ENCODE data around the gene TSPAN18. TPM values are rescaled to one million over a fixed set of nuclear protein-coding genes. Genes with fewer than 3 reads are reported as not detected.

TSPAN18 gene
- total RNA-seq, 1 experiment from 2014 or later: 18.3 TPM

- ChIA-PET CTCF (interaction anchor here (2.2 kb wide), 1 partner anchor 10 kb away, joined by 13 read pairs; no protein-coding TSS in a partner anchor), RAD21 (ENCODE audit: low non-redundant PET in 1 of 2, low total read pairs in 2 of 2, uncharacterized antibody in 2 of 2, unreplicated experiment in 2 of 2) (no interaction called here), POLR2A (interaction anchor here (0.8 kb wide), 1 partner anchor 11 kb away, joined by 3 read pairs; no protein-coding TSS in a partner anchor)
- no peak overlapping the region for H3K9ac ChIP-seq (ENCODE audit: low read length)
- H3K9me3 ChIP-seq (ENCODE audit: control insufficient read depth in 1 of 2, insufficient read depth in 1 of 2, low read depth in 1 of 2, low read length in 2 of 2): no peaks in the 10 kb centered on the region
- H3K4me3 ChIP-seq (replicated peaks in 1 of 2; ENCODE audit: low read depth in 1 of 2, low read length in 2 of 2): no peak overlapping the region
- ATAC-seq: no peak
- H2AFZ ChIP-seq (ENCODE audit: low read depth, low read length, poor library complexity, severe bottlenecking): no peak overlapping the region
- no TSS peak for BruUV-seq (replicated peaks)
- peak overlapping the region; percentile 33; the same call in 1 of the 2 replicates for H3K27ac ChIP-seq (ENCODE audit: low read depth, low read length)
- H4K20me1 ChIP-seq (ENCODE audit: insufficient read depth): no peaks in the 10 kb centered on the region
- intact Hi-C loops (cut with micrococcal nuclease): no loop called here
- no peak for DNase-seq (ENCODE audit: low read depth, low spot score)
- no peak for TF ChIP-seq SP1 (IDR thresholded peaks at IDR 0.05; ENCODE audit: low read depth)
- TF ChIP-seq POLR2A (IDR thresholded peaks at IDR 0.05; ENCODE audit: borderline replicate concordance, extremely low read depth, insufficient read depth, insufficient read length): no peak
- H3K9me2 ChIP-seq (ENCODE audit: insufficient read depth): no peaks in the 10 kb centered on the region
- H3K4me2 ChIP-seq (ENCODE audit: low read length): no peak overlapping the region
- no peaks in the 10 kb centered on the region for H3K27me3 ChIP-seq (ENCODE audit: insufficient read depth, low read length)
- H3K79me2 ChIP-seq (ENCODE audit: insufficient read depth, low read length): no peaks in the 10 kb centered on the region
- no peaks in the 10 kb centered on the region for H3K36me3 ChIP-seq (ENCODE audit: control insufficient read depth in 1 of 2, insufficient read depth in 2 of 2, low read length in 2 of 2)
- peaks cover 0 to under 1% of the 10 kb centered on the region in 2 experiments; a peak in 2 of 4 replicates for H3K4me1 ChIP-seq (ENCODE audit: control insufficient read depth in 1 of 2, insufficient read depth in 2 of 2, low read length in 2 of 2)
Observed at GRCh38 chr11:44766112-44766971, 39.6 kb downstream of the TSPAN18 start.

DNA sequence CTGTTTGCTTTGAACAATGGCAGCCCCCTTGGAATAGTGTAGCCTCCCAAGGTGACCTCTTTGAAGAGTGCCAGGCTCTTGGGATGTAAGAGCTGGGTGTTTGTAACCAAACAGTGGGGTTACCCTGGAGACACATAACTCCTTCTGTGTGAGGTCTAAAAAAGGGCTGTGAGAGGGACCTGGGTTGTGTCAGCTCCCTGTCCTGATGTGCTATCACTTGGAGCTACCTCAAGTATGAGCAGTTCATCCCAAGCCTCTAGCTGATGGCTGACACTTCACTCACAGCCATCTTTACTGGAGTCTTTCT, 40.2 kb downstream of the TSPAN18 start:
- no peaks in the 10 kb centered on the region for H3K79me2 ChIP-seq (ENCODE audit: insufficient read depth, low read length)
- H2AFZ ChIP-seq (ENCODE audit: low read depth, low read length, poor library complexity, severe bottlenecking): no peak overlapping the region
- H3K36me3 ChIP-seq (ENCODE audit: control insufficient read depth in 1 of 2, insufficient read depth in 2 of 2, low read length in 2 of 2): no peaks in the 10 kb centered on the region
- DNase-seq (ENCODE audit: low read depth, low spot score) (no peak), ATAC-seq (no peak)
- H3K4me3 ChIP-seq (replicated peaks in 1 of 2; ENCODE audit: low read depth in 1 of 2, low read length in 2 of 2): no peak overlapping the region
- no peaks in the 10 kb centered on the region for H4K20me1 ChIP-seq (ENCODE audit: insufficient read depth)
- BruUV-seq (replicated peaks): no TSS peak
- ChIA-PET RAD21 (ENCODE audit: low non-redundant PET in 1 of 2, low total read pairs in 2 of 2, uncharacterized antibody in 2 of 2, unreplicated experiment in 2 of 2) (no interaction called here), CTCF (interaction anchor here (2.2 kb wide), 1 partner anchor 9 kb away, joined by 13 read pairs; no protein-coding TSS in a partner anchor), POLR2A (interaction anchor here (0.8 kb wide), 1 partner anchor 10 kb away, joined by 3 read pairs; no protein-coding TSS in a partner anchor)
- no peak overlapping the region for H3K27ac ChIP-seq (ENCODE audit: low read depth, low read length)
- no peak overlapping the region for H3K4me2 ChIP-seq (ENCODE audit: low read length)
- H3K9me2 ChIP-seq (ENCODE audit: insufficient read depth): no peaks in the 10 kb centered on the region
- no peak for TF ChIP-seq RAD21 (IDR thresholded peaks at IDR 0.05; ENCODE audit: low read depth)
- TF ChIP-seq ZNF274 (IDR thresholded peaks at IDR 0.05; ENCODE audit: low read depth, low read length): no peak
- TF ChIP-seq, protein P1, sequence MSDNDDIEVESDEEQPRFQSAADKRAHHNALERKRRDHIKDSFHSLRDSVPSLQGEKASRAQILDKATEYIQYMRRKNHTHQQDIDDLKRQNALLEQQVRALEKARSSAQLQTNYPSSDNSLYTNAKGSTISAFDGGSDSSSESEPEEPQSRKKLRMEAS (IDR thresholded peaks at IDR 0.05): no peak
- TF ChIP-seq CBX3 (IDR thresholded peaks at IDR 0.05; ENCODE audit: low read depth): no peak
- no peak for TF ChIP-seq EZH2 (IDR thresholded peaks at IDR 0.05)
- TF ChIP-seq JUND (IDR thresholded peaks at IDR 0.05): no peak
- TF ChIP-seq EGR1 (IDR thresholded peaks at IDR 0.05; ENCODE audit: low read depth): no peak
- no peak for TF ChIP-seq EZH2phosphoT487 (IDR thresholded peaks at IDR 0.05; ENCODE audit: borderline replicate concordance)
- TF ChIP-seq TCF7L2 (IDR thresholded peaks at IDR 0.05; ENCODE audit: borderline replicate concordance, extremely low read depth, insufficient read depth, insufficient read length): no peak
- no peak for TF ChIP-seq SIN3A (IDR thresholded peaks at IDR 0.05; ENCODE audit: low read depth)
- H3K4me1 ChIP-seq (ENCODE audit: control insufficient read depth in 1 of 2, insufficient read depth in 2 of 2, low read length in 2 of 2): no peaks in the 10 kb centered on the region; a peak in 1 of 4 replicates
- H3K27me3 ChIP-seq (ENCODE audit: insufficient read depth, low read length): no peaks in the 10 kb centered on the region
- H3K9ac ChIP-seq (ENCODE audit: low read length): no peak overlapping the region
- intact Hi-C loops (cut with micrococcal nuclease): no loop called here
- no peaks in the 10 kb centered on the region for H3K9me3 ChIP-seq (ENCODE audit: control insufficient read depth in 1 of 2, insufficient read depth in 1 of 2, low read depth in 1 of 2, low read length in 2 of 2)

Data from HCT116 (cell line).